Heart right ventricle (tissue), 16 donors: ENCODE results near the gene NKX1-2. TPM values are rescaled to one million over a fixed set of nuclear protein-coding genes. Genes with fewer than 3 reads are reported as not detected.
"Not testable (repeated sequence)": the region's sequence is repeated elsewhere in the genome, so short reads cannot be mapped to it uniquely, and the experiment has no call there.

Experiments used
- ATAC-seq, 8 donors: fragments of 200-7000 bp; cut with Tn5 transposase; one replicate each; pipeline ENCODE4 v1.9.1; 2020; ENCODE audit warnings: mild to moderate bottlenecking in 8 of 8, moderate library complexity in 8 of 8, moderate number of reproducible peaks in 1 of 8
- DNase-seq, 2 donors: peaks; one replicate each; pipeline ENCODE4 v3.0.0-alpha.2; 2020
- H3K27ac ChIP-seq, 10 donors: fragments of 200-600 bp; sonication (generic) in 2 of 10; one replicate each; pipeline versions ENCODE4 v1.5.0 to v1.8.0; 2020 to 2022; ENCODE audit warnings: mild to moderate bottlenecking in 3 of 10
- H3K27me3 ChIP-seq, 7 donors: fragments of 200-600 bp; one replicate each; pipeline ENCODE4 v1.8.0; 2021 to 2022; ENCODE audit warnings: mild to moderate bottlenecking in 2 of 7
- H3K36me3 ChIP-seq, 9 donors: fragments of 200-600 bp; sonication (generic) in 1 of 9; one replicate each; pipeline versions ENCODE4 v1.5.0 to v1.8.0; 2020 to 2022; ENCODE audit warnings: mild to moderate bottlenecking in 2 of 9
- H3K4me1 ChIP-seq, 9 donors: fragments of 200-600 bp; sonication (generic) in 1 of 9; one replicate each; pipeline versions ENCODE4 v1.5.0 to v1.8.0; 2020 to 2022; ENCODE audit warnings: mild to moderate bottlenecking in 4 of 9
- H3K4me3 ChIP-seq, 10 donors: fragments of 200-600 bp; sonication (generic) in 2 of 10; one replicate each; pipeline versions ENCODE4 v1.5.0 to v1.8.0; 2020 to 2022; ENCODE audit warnings: mild to moderate bottlenecking in 7 of 10, moderate library complexity in 2 of 10
- H3K9me3 ChIP-seq, 11 donors: fragments of 200-600 bp in 10 of 11; sonication (generic) in 2 of 11; one replicate each; pipeline versions ENCODE4 v1.5.0 to v1.8.0; 2013 to 2022; ENCODE audit warnings: mild to moderate bottlenecking in 2 of 11, control low read depth in 1 of 11, moderate library complexity in 1 of 11
- CTCF ChIP-seq, 9 donors: fragments of 200-600 bp; sonication (generic) in 2 of 9; IDR thresholded peaks; one replicate each; pipeline versions ENCODE4 v1.5.0 to v1.8.0; 2021 to 2022; ENCODE audit warnings: antibody characterized with exemption in 9 of 9, mild to moderate bottlenecking in 5 of 9, moderate library complexity in 1 of 9
- whole genome bisulfite sequencing, 2 donors: extraction: QIAGEN DNeasy Blood & Tissue Kit; methylation state at CpG; one replicate each; pipeline ENCODE4 v1.1.7; 2013; ENCODE audit warnings: inconsistent platforms in 1 of 2; 5-methylcytosine and 5-hydroxymethylcytosine counted together
- intact Hi-C, 10 donors: fragments of 100-400 bp; cut with DNase I; formaldehyde crosslinking; loops; one replicate each; pipeline versions ENCODE4 v1.11.1 to v1.14.2; 2022
- polyA plus RNA-seq, 2 donors: library from polyadenylated mRNA; stranded (reverse); fragments of 200-250 nt; gene quantifications; one replicate each; pipeline ENCODE4 v1.2.3, GENCODE V29; 2013
- total RNA-seq, 10 donors: library from RNA; stranded (reverse); fragmentation: NEBNext Ultra II Directional in 3 of 10; extraction: Animal tissue kit (Norgen Biotek cat#: 25700) in 3 of 10; gene quantifications; one replicate each; pipeline versions ENCODE4 v1.2.1 to v1.2.4, GENCODE V29; 2021 to 2023
- donor health status: Arrhythmogenic right ventricular cardiomyopathy.
- donor health status: ischemic (EF 13 %, LVEDD 7.1; RV severe dilation, severe dysfunction).
- donor health status: healthy with polysubstance abuse.
- donor health status: DM: no; HTN: yes; CAD: no.
- donor health status: DM: no; HTN: no; CAD: no.
- donor health status: ischemic (EF 25% LVEDD 6.9; RV normal size, moderate dysfunction).
- donor health status: ischemic (EF 25% LVEDD 5.7; RV mildly dilated, moderate dysfunction).
- donor health status: healthy.
- donor health status: DM: yes; HTN: yes; CAD: no.
- donor health status: Ischemic cardiomyopathy.
- donor health status: ischemic (EF 35%, LVEDD 5.7; RV mildly dilated, moderate dysfunction).
- donor health status: nonischemic (EF 11% LVEDD 7.7; RV severe dilation, severe dysfunction).
- donor health status: DM: yes; HTN: yes; CAD: no.
- donor health status: PGD.
- donor health status: ischemic (EF 29% LVEDD 5.4; RV normal size, mild dysfunction).
- donor health status: nonischemic (EF 23%, LVEDD 6.1; RV moderate dilation, normal function).

Gene NKX1-2
- total and polyA plus RNA-seq, 12 donors = not detected

DNA sequence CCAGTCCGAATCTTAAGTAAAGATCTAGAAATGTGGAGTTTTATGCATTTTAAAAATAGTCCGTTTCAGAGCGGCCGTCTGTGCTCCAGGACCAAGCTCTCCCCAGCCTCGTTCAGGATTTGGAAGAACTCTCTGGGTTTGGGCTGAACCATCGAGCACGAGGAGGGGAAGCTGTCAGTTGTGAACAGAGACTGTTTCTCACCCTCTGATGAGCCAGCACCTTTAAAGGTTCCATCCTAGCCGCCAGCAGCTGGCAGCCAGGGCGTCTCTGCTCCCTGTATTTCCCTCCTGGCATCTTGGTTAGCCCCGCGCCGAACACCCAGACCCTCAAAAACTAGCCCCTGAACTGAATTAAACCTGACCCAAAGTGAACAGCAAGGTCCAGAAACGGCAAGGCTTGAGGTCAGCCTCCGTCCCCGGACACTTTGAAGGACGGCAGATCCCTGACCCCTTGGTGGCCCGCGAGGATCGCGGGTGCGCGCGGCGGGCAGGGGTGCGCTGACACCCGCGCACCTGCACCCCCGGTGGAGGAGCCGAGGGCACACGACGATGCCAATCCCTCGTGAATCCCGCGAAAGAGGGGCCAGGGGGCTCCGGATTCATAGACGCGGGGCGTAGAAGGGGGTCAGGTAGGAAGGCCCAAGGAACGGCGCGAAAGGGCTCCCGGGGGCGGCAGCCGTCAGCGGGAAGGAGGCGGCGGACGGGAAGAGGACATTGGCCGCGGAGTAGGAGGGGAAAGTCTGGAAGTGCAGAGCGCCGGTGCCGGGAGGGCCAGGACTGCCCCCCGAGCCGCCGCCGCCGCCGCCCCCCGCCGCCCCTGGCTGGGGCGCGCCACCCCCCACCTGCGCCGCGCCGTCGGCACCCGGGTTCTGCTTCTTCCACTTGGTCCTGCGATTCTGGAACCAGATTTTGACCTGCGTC is 2.7 kb downstream of the NKX1-2 start:
- Histone ChIP-seq H3K9me3 (no peaks in the 10 kb centered on the region), H3K27me3 (peaks cover 22 to 99% (median 97%) of the 10 kb centered on the region in 7 donors), H3K4me3 (peak overlapping the region in 7 of 10 donors; percentile 13 to 28 (median 24)), H3K27ac (no peak overlapping the region), H3K4me1 (peaks cover 0 to 26% (median 18%) of the 10 kb centered on the region in 9 donors), H3K36me3 (no peaks in the 10 kb centered on the region)
- intact Hi-C loops = no loop called here
- ATAC-seq = no peak
- no peak for TF ChIP-seq CTCF (IDR thresholded peaks at IDR 0.05)
- 9 to 16% methylated on average over 40 to 71 of the region's 71 CpGs for WGBS, 2 donors
- no peak for DNase-seq

GRCh38 chr10:124441694-124442093 is 8.1 kb downstream of the NKX1-2 start:
- DNase-seq, intact Hi-C loops: not testable (repeated sequence)
- WGBS, 2 donors = 79 to 86% methylated on average over 5 of the region's 5 CpGs

GRCh38 chr10:124436191-124436638 is 13.6 kb downstream of the NKX1-2 start:
- no peaks in the 10 kb centered on the region for H3K9me3 ChIP-seq
- DNase-seq = no peak
- peaks cover 0 to 24% (median 5%) of the 10 kb centered on the region in 7 donors for H3K27me3 ChIP-seq
- H3K4me3 ChIP-seq = no peak overlapping the region
- TF ChIP-seq CTCF (IDR thresholded peaks at IDR 0.05) = no peak
- H3K4me1 ChIP-seq = no peaks in the 10 kb centered on the region
- 76 to 82% methylated on average over 8 of the region's 8 CpGs for WGBS, 2 donors
- intact Hi-C loops = no loop called here
- H3K27ac ChIP-seq = no peak overlapping the region
- ATAC-seq = no peak
- H3K36me3 ChIP-seq = no peaks in the 10 kb centered on the region

More at GRCh38 chr10:124441694-124442093, 8.1 kb downstream of the NKX1-2 start:
- H3K27ac ChIP-seq, ATAC-seq, H3K4me1 ChIP-seq, H3K36me3 ChIP-seq, H3K9me3 ChIP-seq, H3K4me3 ChIP-seq: not testable (repeated sequence)
- peaks cover 0 to 69% (median 52%) of the 10 kb centered on the region in 7 donors for H3K27me3 ChIP-seq

DNA sequence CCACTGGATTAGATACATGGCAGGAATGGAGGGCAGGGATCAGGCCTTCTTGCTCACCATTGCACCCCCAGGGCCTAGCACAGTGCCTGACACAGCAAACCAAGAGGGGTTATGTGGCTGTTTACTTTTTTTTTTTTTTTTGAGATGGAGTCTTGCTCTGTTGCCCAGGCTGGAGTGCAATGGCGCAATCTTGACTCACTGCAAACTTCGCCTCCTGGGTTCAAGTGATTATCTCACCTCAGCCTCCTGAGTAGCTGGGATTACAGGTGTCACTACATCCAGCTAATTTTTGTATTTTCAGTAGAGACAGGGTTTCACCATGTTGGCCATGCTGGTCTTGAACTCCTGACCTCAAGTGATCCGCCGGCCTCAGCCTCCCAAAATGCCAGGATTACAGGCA is 14.2 kb downstream of the NKX1-2 start:
- H3K4me1 ChIP-seq, H3K9me3 ChIP-seq, H3K36me3 ChIP-seq, H3K27ac ChIP-seq, H3K4me3 ChIP-seq, DNase-seq, intact Hi-C loops, ATAC-seq: not testable (repeated sequence)
- 93 to 98% methylated on average over 4 of the region's 4 CpGs for WGBS, 2 donors
- peaks cover 0 to 24% (median 8%) of the 10 kb centered on the region in 7 donors for H3K27me3 ChIP-seq

GRCh38 chr10:124433461-124433860 is 16.4 kb downstream of the NKX1-2 start:
- Histone ChIP-seq H3K27ac (no peak overlapping the region), H3K4me1 (no peaks in the 10 kb centered on the region), H3K9me3 (no peaks in the 10 kb centered on the region), H3K36me3 (no peaks in the 10 kb centered on the region), H3K27me3 (peaks cover 0 to 35% (median 17%) of the 10 kb centered on the region in 7 donors), H3K4me3 (no peak overlapping the region)
- 75 to 82% methylated on average over 3 of the region's 3 CpGs for WGBS, 2 donors
- no peak for ATAC-seq
- intact Hi-C loops = no loop called here
- TF ChIP-seq CTCF (IDR thresholded peaks at IDR 0.05) = no peak
- DNase-seq = no peak
